ENCODE results near the gene OR4K15.
"Not testable (repeated sequence)": the region's sequence is repeated elsewhere in the genome, so short reads cannot be mapped to it uniquely, and the experiment has no call there.

OR4K15 gene

GRCh38 chr14:19975291-19975690 is at the start of gene OR4K15:
Gene OR4K15, plus strand, starts transcription at chr14:19975591. Its CDS starts 0 bp downstream, at chr14:19975591.
- no peak for DNase-seq

- DNase-seq = no peak
Observed at GRCh38 chr14:19930617-19931016, 44.8 kb upstream of the OR4K15 start, which contains the start of gene OR4K1. Gene OR4K1, plus strand, starts transcription at chr14:19930917. Its CDS starts 4,750 bp downstream, at chr14:19935667.

GRCh38 chr14:19941668-19942067 is 33.7 kb upstream of the OR4K15 start:
- DNase-seq = no peak

GRCh38 chr14:19947413-19948090 is 27.8 kb upstream of the OR4K15 start:
- no peak for DNase-seq

- no peak for DNase-seq
Observed at GRCh38 chr14:19949218-19949617, 26.2 kb upstream of the OR4K15 start.

GRCh38 chr14:19969735-19970134 is 5.7 kb upstream of the OR4K15 start:
- not testable (repeated sequence) for DNase-seq

- DNase-seq = no peak
Observed at GRCh38 chr14:19974844-19975243, 547 bp upstream of the OR4K15 start.

GRCh38 chr14:19993438-19993837 is 18.0 kb downstream of the OR4K15 start:
- no peak for DNase-seq

- DNase-seq = no peak
Observed at GRCh38 chr14:20001863-20002262, 26.5 kb downstream of the OR4K15 start, which contains the start of gene OR4Q2. Gene OR4Q2, plus strand, starts transcription at chr14:20002163.

GRCh38 chr14:20002319-20002718 is 26.9 kb downstream of the OR4K15 start:
- DNase-seq = no peak

GRCh38 chr14:20008156-20008555 is 32.8 kb downstream of the OR4K15 start:
- no peak for DNase-seq

- no peak for DNase-seq
Observed at GRCh38 chr14:20019257-20019865, 44.0 kb downstream of the OR4K15 start, which contains the start of gene OR4K14. Gene OR4K14, minus strand, starts transcription at chr14:20019307. Its CDS starts 4,114 bp downstream, at chr14:20015193.
